ENCODE data around the gene ADAMTSL2. TPM values are rescaled to one million over a fixed set of nuclear protein-coding genes. Genes with fewer than 3 reads are reported as not detected.

The ADAMTSL2 gene
- polyA plus RNA-seq, 1 of the 3 experiments (the other 2 are of a cell fraction): 0.21 TPM

- no peaks in the 10 kb centered on the region for H3K27me3 ChIP-seq (ENCODE audit: insufficient read depth)
- ChIA-PET POLR2A (interaction anchor here (0.6 to 0.8 kb wide), 2 partner anchors 49 to 57 kb away, joined by 3 to 4 read pairs; partner anchors contain the start of gene DBH), CTCF (interaction anchor here (0.8 to 1.3 kb wide), 3 partner anchors 45 to 164 kb away, joined by 3 read pairs; partner anchors contain the start of gene ADAMTSL2)
- H3K9me3 ChIP-seq: no peaks in the 10 kb centered on the region
- no peaks in the 10 kb centered on the region for H3K36me3 ChIP-seq (replicated peaks in 1 of 2; ENCODE audit: control insufficient read depth in 1 of 2, insufficient read depth in 2 of 2, low read length in 1 of 2)
- no peak for DNase-seq
- H4K20me1 ChIP-seq (ENCODE audit: insufficient read depth): no peaks in the 10 kb centered on the region
- no peaks in the 10 kb centered on the region for H3K79me2 ChIP-seq (ENCODE audit: insufficient read depth)
- no peak overlapping the region for H3K4me2 ChIP-seq
- peak overlapping the region in 1 of 2 experiments; percentile 100; a peak in 2 of 4 replicates for H3K27ac ChIP-seq (ENCODE audit: low read depth in 2 of 2, low read length in 1 of 2)
- TF ChIP-seq NFIC (IDR thresholded peaks at IDR 0.05; ENCODE audit: borderline replicate concordance) (no peak), FOXJ3 (CRISPR knock-in tag; IDR thresholded peaks at IDR 0.05) (no peak), SMC3 (IDR thresholded peaks at IDR 0.05; ENCODE audit: low read depth, low read length) (no peak), TEAD4 (IDR thresholded peaks at IDR 0.05; ENCODE audit: borderline replicate concordance, insufficient read depth) (no peak), REST (IDR thresholded peaks at IDR 0.05; ENCODE audit: low read depth, low read length) (no peak), FOSL2 (IDR thresholded peaks at IDR 0.05; ENCODE audit: borderline replicate concordance, low read depth) (no peak), EZH2phosphoT487 (IDR thresholded peaks at IDR 0.05; ENCODE audit: borderline replicate concordance, low read depth) (no peak), JUND (IDR thresholded peaks at IDR 0.05) (no peak), EP300 (IDR thresholded peaks at IDR 0.05; ENCODE audit: borderline replicate concordance in 1 of 2, low read depth in 1 of 2, low read length in 1 of 2) (no peak), ELF1 (IDR thresholded peaks at IDR 0.05) (no peak), RXRA (IDR thresholded peaks at IDR 0.05; ENCODE audit: borderline replicate concordance, low read depth) (no peak), RAD21 (IDR thresholded peaks at IDR 0.05; ENCODE audit: low read length) (no peak), MXI1 (IDR thresholded peaks at IDR 0.05; ENCODE audit: low read depth, low read length) (no peak), USF1 (IDR thresholded peaks at IDR 0.05; ENCODE audit: borderline replicate concordance, low read depth) (no peak), TAF1 (IDR thresholded peaks at IDR 0.05; ENCODE audit: borderline replicate concordance, low read depth, low read length) (no peak)
- TF ChIP-seq, protein P1, sequence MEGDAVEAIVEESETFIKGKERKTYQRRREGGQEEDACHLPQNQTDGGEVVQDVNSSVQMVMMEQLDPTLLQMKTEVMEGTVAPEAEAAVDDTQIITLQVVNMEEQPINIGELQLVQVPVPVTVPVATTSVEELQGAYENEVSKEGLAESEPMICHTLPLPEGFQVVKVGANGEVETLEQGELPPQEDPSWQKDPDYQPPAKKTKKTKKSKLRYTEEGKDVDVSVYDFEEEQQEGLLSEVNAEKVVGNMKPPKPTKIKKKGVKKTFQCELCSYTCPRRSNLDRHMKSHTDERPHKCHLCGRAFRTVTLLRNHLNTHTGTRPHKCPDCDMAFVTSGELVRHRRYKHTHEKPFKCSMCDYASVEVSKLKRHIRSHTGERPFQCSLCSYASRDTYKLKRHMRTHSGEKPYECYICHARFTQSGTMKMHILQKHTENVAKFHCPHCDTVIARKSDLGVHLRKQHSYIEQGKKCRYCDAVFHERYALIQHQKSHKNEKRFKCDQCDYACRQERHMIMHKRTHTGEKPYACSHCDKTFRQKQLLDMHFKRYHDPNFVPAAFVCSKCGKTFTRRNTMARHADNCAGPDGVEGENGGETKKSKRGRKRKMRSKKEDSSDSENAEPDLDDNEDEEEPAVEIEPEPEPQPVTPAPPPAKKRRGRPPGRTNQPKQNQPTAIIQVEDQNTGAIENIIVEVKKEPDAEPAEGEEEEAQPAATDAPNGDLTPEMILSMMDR (IDR thresholded peaks at IDR 0.05): no peak
- TF ChIP-seq, protein P2, sequence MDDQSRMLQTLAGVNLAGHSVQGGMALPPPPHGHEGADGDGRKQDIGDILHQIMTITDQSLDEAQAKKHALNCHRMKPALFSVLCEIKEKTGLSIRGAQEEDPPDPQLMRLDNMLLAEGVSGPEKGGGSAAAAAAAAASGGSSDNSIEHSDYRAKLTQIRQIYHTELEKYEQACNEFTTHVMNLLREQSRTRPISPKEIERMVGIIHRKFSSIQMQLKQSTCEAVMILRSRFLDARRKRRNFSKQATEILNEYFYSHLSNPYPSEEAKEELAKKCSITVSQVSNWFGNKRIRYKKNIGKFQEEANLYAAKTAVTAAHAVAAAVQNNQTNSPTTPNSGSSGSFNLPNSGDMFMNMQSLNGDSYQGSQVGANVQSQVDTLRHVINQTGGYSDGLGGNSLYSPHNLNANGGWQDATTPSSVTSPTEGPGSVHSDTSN (IDR thresholded peaks at IDR 0.05): no peak
- TF ChIP-seq, protein P3, sequence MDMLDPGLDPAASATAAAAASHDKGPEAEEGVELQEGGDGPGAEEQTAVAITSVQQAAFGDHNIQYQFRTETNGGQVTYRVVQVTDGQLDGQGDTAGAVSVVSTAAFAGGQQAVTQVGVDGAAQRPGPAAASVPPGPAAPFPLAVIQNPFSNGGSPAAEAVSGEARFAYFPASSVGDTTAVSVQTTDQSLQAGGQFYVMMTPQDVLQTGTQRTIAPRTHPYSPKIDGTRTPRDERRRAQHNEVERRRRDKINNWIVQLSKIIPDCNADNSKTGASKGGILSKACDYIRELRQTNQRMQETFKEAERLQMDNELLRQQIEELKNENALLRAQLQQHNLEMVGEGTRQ (IDR thresholded peaks at IDR 0.05; ENCODE audit: borderline replicate concordance, low read depth, low read length): no peak
- H3K4me3 ChIP-seq (ENCODE audit: low read depth in 2 of 2, low read length in 1 of 2): no peak overlapping the region
- H3F3A ChIP-seq (replicated peaks; ENCODE audit: insufficient read depth): no peaks in the 10 kb centered on the region
- H2AFZ ChIP-seq (ENCODE audit: low read depth): no peak overlapping the region
- peaks cover 0 to 77% of the 10 kb centered on the region in 2 experiments; a peak in 2 of 4 replicates for H3K4me1 ChIP-seq (ENCODE audit: control insufficient read depth in 1 of 2, insufficient read depth in 2 of 2, low read depth in 1 of 2, low read length in 1 of 2)
- no peaks in the 10 kb centered on the region for H3K9me2 ChIP-seq
- H3K9ac ChIP-seq: no peak overlapping the region
- WGBS (ENCODE audit: low lambda C conversion rate): 86% methylated on average over 30 of the region's 41 CpGs
Measured at GRCh38 chr9:133578524-133579441, 44.3 kb downstream of the ADAMTSL2 start.

Data from SK-N-SH (cell line).